SU-DHL-6 (cell line): ENCODE results near the gene LDLRAD2.

Source experiments
- H2AFZ ChIP-seq: fragments of 200-600 bp; sonication (generic); 2 replicates; pipeline ENCODE4 v1.6.1; 2014; ENCODE audit warnings: low read depth, mild to moderate bottlenecking, moderate library complexity, mixed read lengths, antibody characterized with exemption, low read length; ENCODE audit not compliant: severe bottlenecking
- H3F3A ChIP-seq: fragments of 200-600 bp; shearing (Covaris generic); 2 replicates; pipeline ENCODE4 v1.6.0; 2016; ENCODE audit warnings: antibody characterized with exemption, mild to moderate bottlenecking; ENCODE audit not compliant: insufficient read depth
- H3K27ac ChIP-seq: fragments of 200-600 bp; sonication (generic); 2 replicates; pipeline ENCODE4 v1.5.1; 2016; ENCODE audit warnings: low read depth, mild to moderate bottlenecking, low read length, moderate library complexity, mixed read lengths
- H3K27me3 ChIP-seq: fragments of 200-600 bp; sonication (generic), shearing (Covaris generic); 2 replicates; pipeline ENCODE4 v1.6.0; 2014; ENCODE audit warnings: mild to moderate bottlenecking, low read length
- H3K36me3 ChIP-seq: fragments of 200-600 bp; sonication (generic); 2 replicates; pipeline ENCODE4 v1.6.1; 2014; ENCODE audit warnings: mild to moderate bottlenecking, low read length, mixed read lengths
- H3K4me2 ChIP-seq: fragments of 300-600, 200-600 bp; shearing (Covaris generic), sonication (generic); 2 replicates; pipeline ENCODE4 v1.6.0; 2014; ENCODE audit warnings: low read length, low read depth, mild to moderate bottlenecking; ENCODE audit not compliant: poor library complexity, severe bottlenecking
- H3K4me3 ChIP-seq: fragments of 200-600 bp; sonication (generic); 2 replicates; pipeline ENCODE4 v1.5.1; 2014; ENCODE audit warnings: antibody characterized with exemption, low read length, mild to moderate bottlenecking, mixed read lengths; ENCODE audit not compliant: insufficient read depth, poor library complexity, severe bottlenecking
- H3K79me2 ChIP-seq: fragments of 200-600 bp; sonication (generic); 2 replicates; pipeline ENCODE4 v1.6.1; 2014; ENCODE audit warnings: mild to moderate bottlenecking, low read length, moderate library complexity; ENCODE audit not compliant: insufficient read depth
- H3K9ac ChIP-seq: fragments of 200-600 bp; sonication (generic); 2 replicates; pipeline ENCODE4 v1.7.0; 2014; ENCODE audit warnings: mild to moderate bottlenecking, low read length
- H3K9me2 ChIP-seq: fragments of 200-600 bp; sonication (generic); replicated peaks from 2 replicates; pipeline ENCODE4 v1.6.1; 2014; ENCODE audit warnings: low read length; ENCODE audit not compliant: insufficient read depth
- H3K9me3 ChIP-seq: fragments of 200-600 bp; sonication (generic); 2 replicates; pipeline ENCODE4 v1.6.1; 2014; ENCODE audit warnings: low read length, mixed read lengths; ENCODE audit not compliant: insufficient read depth
- H4K20me1 ChIP-seq: fragments of 200-600 bp; sonication (generic); 2 replicates; pipeline ENCODE4 v1.6.1; 2014; ENCODE audit warnings: low read depth, mild to moderate bottlenecking, antibody characterized with exemption, low read length, moderate library complexity, mixed read lengths
- CTCF ChIP-seq: fragments of 200-600 bp; sonication (generic); IDR thresholded peaks from one replicate; pipeline ENCODE4 v1.5.1; 2017; ENCODE audit warnings: antibody characterized with exemption, mild to moderate bottlenecking, low read length, moderate library complexity; ENCODE audit not compliant: insufficient read depth, poor library complexity, severe bottlenecking
- EZH2phosphoT487 ChIP-seq: fragments of 200-600 bp; sonication (generic), shearing (Covaris generic); conservative IDR thresholded peaks from 2 replicates; pipeline ENCODE4 v1.6.1; 2018; ENCODE audit warnings: mild to moderate bottlenecking, antibody characterized with exemption, low read length, moderate library complexity, mixed read lengths

LDLRAD2 gene

GRCh38 chr1:21857142-21857839 is 45.2 kb downstream of the LDLRAD2 start:
- Histone ChIP-seq H4K20me1 (no peaks in the 10 kb centered on the region), H3K27me3 (no peaks in the 10 kb centered on the region), H3K79me2 (no peaks in the 10 kb centered on the region), H3K9me3 (no peaks in the 10 kb centered on the region), H3K27ac (no peak overlapping the region), H3K9me2 (no peaks in the 10 kb centered on the region), H2AFZ (no peak overlapping the region), H3K4me2 (no peak overlapping the region), H3K9ac (no peak overlapping the region), H3K4me3 (no peak overlapping the region), H3F3A (no peaks in the 10 kb centered on the region), H3K36me3 (no peaks in the 10 kb centered on the region)
- TF ChIP-seq CTCF (no peak), EZH2phosphoT487 (no peak)

- TF ChIP-seq EZH2phosphoT487 (no peak), CTCF (no peak)
- no peaks in the 10 kb centered on the region for H3K36me3 ChIP-seq
- no peaks in the 10 kb centered on the region for H3F3A ChIP-seq
- no peak overlapping the region for H2AFZ ChIP-seq
- H3K9me3 ChIP-seq: no peaks in the 10 kb centered on the region
- no peaks in the 10 kb centered on the region for H3K27me3 ChIP-seq
- H3K9me2 ChIP-seq: no peaks in the 10 kb centered on the region
- no peak overlapping the region for H3K27ac ChIP-seq
- no peak overlapping the region for H3K4me3 ChIP-seq
- no peaks in the 10 kb centered on the region for H3K79me2 ChIP-seq
- no peak overlapping the region for H3K4me2 ChIP-seq
- no peaks in the 10 kb centered on the region for H4K20me1 ChIP-seq
- H3K9ac ChIP-seq: no peak overlapping the region
Observed at GRCh38 chr1:21857840-21858670, 46.0 kb downstream of the LDLRAD2 start.

- no peak overlapping the region for H3K4me2 ChIP-seq
- no peak overlapping the region for H3K9ac ChIP-seq
- H3K36me3 ChIP-seq: no peaks in the 10 kb centered on the region
- no peaks in the 10 kb centered on the region for H3K9me2 ChIP-seq
- no peaks in the 10 kb centered on the region for H3F3A ChIP-seq
- H3K79me2 ChIP-seq: no peaks in the 10 kb centered on the region
- no peaks in the 10 kb centered on the region for H3K9me3 ChIP-seq
- H4K20me1 ChIP-seq: no peaks in the 10 kb centered on the region
- H3K27me3 ChIP-seq: no peaks in the 10 kb centered on the region
- TF ChIP-seq CTCF: no peak
- TF ChIP-seq EZH2phosphoT487: no peak
- H2AFZ ChIP-seq: no peak overlapping the region
- H3K4me3 ChIP-seq: no peak overlapping the region
- no peak overlapping the region for H3K27ac ChIP-seq
Observed at GRCh38 chr1:21859669-21860179, 47.7 kb downstream of the LDLRAD2 start.
